NCI-H446 treated with DMSO at 0.1 percent for 48 hours (cell line): ENCODE data around the gene PABPN1L.
"Not testable (repeated sequence)": the region's sequence is repeated elsewhere in the genome, so short reads cannot be mapped to it uniquely, and the experiment has no call there.

Source experiments
- DNase-seq: peaks from one replicate; lab custom pipeline; 2025; lab: John Stamatoyannopoulos, UW

PABPN1L gene

DNA sequence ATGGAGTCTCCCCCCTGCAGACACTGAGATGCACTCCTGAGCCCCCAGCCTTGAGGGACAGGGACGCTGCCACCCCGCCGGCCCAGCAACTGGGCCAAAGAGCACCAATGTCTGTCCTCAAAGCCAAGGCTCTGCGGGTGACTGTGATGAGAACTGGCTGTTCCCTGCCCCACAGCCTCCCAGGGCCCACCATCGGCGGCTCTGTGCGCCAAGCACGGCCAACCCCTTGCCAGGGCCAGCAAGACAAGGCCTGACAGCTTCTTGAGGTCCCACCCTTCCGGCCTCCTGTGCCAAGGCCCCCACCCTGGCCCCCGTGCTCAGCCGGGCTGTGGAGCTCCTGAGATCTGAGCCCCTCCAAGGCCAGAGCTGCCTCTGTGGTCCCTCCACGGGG, 34.2 kb upstream of the PABPN1L start:
- DNase-seq, result no peak

DNA sequence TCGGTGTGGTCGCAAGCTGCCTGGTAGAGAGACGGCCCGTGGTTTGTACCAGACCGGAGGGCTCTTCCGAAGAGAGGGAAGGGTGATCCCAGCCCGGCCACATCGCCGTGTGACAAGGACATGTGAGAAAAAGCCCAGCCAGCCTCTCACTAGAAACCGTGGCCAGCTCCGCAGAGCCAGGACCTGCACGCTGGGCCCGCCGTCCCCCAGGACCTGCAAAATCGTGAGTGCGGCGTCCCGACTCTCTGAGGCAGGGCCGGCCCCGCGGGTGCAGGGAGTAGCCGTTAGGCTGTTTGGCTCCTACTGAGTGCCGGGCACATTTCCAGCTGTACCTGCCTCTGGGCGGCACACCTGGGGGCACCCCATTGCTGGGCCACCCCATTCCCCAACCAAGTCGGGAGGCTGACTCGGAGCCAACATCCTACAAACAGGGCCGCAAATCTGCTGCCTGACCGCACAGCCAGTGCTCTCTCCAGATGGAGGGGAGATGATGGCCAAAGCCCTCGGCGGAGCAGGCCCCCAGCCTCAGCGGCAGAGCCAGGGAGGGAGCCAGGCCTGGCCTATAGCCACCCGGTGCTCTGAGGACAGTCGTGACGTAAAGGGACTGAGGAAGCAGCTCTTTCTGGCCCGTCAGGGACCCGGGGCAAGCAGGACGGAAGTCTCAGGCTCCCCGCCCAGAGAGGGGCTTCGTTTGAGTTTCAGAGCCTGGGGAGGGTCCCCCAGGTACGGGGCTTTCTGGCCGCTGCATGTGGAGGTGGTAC, 33.6 kb upstream of the PABPN1L start:
- DNase-seq, result no peak

DNA sequence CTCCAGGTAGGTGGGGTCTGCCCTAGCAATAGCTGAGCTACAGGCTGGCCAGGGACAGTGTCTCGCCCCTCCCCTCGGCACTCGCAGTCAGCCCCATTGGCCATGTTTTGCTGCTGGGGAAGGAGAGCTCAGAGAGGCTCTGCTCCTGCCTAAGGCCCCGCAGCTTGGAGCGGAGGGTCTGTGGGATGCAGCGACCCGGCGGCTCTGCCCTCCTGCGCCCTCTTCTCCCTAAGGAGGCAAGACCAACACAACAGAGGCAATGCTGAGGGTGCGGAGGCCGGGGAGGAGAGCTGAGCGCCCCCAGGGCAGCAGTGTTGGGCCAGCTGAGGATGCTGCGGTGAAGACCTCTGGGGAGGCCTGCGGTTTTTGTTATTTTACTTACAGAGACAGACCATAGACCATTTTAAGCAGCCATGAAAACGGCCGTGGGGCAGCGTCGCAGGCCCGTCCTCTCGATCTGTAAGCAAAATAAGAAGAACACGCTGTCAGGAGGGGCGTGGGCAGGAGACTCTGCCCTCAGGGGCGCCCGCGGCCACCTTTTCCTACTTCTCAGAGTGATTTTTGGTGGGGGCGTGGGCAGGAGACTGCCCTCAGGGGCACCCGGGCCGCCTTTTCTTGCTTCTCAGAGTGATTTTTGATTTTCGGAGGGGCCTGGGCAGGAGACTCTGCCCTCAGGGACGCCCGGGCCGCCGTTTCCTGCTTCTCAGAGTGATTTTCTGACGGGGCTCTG, 31.4 kb upstream of the PABPN1L start:
- no peak for DNase-seq

DNA sequence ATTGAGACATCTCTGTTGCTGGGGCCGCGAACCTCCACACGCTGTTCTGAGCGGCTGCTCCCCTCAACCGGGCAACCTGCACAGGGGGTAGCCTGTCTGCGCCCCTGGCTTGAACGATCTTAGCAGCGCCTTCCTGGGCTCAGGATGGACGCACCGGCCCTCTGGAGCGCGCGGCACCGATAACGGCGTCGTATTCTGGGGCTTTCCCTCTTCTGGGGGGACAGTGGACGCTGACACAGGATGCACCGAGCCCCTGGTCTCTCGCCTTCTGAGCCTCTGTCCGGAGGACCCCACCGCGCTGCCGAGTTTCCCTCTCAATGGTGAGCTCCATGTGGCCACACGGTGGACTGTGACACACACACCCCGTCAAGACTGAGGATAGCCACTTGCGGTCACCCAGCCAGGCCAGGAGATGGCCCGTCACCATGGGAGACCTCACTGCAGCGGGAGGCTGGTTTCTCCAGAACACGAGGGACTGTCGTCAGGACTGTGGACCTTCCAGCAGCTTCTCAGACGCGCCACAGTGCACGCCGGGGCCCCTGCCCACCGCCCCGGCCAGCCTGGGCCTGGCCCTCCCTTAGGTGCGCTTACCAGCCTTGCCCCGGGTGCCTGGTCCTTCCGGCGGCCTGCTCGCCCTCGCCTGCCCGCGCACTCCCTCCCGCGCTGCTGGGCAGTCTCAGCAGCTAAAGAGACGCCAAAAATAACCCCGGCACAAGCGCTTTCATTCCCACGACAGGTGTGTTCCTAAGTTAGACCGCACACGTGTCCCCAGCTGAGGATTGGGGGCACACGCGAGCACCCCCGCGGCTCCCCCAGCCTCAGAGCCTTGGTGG, 30.0 kb upstream of the PABPN1L start:
- DNase-seq, result no peak

DNA sequence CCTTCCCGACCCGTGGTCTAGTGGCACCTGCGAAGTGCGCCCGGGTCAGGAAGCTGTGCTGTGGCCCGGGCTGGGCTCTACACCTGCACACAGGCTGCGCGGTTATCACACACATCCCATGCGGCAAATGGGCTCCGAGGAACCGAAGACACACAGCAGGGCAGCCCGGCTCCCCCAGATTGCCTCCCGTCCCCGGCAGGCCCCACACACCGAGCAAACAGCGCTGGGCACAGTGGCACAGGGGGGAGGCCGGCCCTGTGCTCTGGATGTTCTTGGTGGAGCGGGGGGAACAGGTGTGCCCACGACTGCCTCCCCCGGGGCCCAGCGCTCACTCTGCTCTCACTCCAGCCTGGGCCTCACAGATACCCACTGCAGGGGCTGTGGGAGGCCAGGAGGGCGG, 28.9 kb upstream of the PABPN1L start:
- DNase-seq, result no peak

DNA sequence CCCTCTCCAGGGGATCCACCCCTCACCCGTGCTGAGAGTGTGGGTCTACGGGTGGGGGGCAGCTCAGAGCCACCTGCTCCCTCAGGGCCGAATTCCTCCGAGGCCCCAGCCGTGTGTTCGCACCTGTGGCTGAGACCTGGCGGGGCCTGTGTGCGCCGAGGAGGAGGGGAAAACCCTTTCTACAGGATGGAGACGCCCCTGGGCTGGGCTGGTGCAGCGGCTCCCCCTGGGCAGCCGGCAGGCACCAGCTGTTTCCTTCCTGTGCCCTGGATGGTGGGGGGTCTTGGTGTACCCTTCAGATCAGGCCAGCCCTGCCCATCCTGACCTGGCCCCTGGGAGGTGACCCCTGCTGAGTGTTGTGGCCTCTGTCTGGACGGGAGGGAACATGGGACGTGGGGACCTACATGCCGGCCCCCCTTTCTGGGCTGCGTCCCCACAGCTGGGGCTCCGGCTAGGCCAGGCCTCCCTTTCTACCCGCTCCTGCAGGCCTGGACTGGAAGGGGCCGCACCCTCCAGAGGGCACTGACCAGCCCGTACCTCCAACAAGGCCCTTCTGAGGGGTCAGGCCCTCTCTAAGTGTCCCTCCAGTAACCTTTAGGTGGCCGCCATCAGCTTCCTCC, 28.3 kb upstream of the PABPN1L start:
- no peak for DNase-seq

DNA sequence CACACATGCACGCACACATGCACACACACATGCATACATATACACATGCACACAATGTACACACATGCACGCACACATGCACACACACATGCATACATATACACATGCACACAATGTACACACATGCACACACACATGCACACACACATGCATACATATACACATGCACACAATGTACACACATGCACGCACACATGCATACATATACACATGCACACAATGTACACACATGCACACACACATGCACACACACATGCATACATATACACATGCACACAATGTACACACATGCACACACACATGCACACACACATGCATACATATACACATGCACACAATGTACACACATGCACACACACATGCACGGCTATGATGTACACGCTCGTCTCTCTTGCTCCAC, 27.8 kb upstream of the PABPN1L start:
- not testable (repeated sequence) for DNase-seq

DNA sequence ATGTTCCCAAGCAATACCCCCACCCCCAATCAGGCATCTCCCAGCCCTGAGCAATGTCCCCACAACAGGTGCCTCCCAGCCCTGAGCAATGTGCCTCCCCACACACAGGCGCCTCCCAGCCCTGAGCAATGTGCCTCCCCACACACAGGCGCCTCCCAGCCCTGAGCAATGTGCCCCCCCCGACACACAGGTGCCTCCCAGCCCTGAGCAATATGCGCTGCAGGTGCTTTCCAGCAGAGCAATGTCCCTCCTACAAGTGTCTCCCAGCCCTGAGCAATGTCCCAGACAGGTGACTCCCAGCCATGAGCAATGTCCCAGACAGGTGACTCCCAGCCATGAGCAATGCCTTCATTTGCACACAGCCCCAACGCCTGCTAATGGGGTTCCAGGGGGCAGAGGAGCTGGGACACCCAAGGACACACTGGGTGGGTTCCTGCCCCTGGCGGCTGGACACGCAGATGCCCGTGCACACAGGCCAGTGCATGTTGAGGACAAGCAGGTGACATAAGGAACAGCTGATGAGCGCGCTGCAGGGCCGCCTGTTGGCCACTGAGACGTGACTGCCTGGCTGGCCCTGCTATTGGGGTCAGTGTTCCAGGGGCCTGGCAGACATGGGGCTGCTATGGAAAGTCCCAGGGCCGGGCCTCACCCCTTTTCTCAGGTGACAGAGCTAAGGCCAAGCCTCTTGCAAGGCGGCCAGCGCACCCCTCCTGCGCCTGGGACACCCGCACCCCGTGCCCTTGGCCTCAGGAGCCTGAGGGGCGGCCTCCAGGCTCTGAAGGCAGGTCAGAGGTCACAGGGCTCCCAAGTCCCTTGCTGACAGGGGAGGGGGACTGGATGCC, 26.9 kb upstream of the PABPN1L start:
- DNase-seq, result no peak

DNA sequence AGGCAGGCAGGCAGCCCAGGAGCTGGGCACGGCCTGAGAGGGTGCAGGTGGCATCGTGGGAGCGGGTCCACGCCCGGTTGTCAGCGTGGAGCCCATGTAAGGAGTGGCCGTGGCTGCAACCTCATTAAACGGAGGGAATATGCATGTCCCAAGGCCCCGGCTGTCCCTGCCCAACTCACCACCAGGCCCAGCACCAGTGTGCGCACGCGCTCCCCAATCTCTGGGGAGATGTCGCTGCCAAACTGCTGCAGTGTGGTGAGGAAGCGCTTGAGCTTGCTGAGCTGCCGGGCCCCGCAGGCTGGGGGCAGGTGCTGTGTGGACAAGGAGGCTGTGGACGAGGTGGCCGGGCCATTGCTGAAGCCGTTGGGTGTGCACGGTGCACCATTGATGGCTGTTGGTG, 25.6 kb upstream of the PABPN1L start:
- DNase-seq, result no peak

DNA sequence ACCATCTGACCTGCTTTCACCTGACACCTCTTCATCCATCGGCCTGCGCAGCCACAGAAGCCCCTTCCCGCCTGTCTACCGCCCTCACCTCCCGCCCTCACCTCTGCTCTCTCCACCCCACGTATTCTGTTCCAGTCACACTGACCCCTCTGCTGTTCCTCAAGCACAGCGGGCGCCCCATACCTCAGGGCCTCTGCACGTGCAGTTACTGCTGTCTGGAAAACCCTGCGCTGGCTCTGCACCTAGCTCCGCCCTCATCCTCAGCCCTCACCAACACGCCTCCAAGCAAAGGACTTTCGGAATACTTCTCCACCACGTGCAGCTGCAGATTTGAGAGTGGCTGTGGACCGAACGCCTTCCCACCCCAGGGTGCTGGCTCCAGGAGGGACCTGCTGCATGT, 24.6 kb upstream of the PABPN1L start:
- no peak for DNase-seq

DNA sequence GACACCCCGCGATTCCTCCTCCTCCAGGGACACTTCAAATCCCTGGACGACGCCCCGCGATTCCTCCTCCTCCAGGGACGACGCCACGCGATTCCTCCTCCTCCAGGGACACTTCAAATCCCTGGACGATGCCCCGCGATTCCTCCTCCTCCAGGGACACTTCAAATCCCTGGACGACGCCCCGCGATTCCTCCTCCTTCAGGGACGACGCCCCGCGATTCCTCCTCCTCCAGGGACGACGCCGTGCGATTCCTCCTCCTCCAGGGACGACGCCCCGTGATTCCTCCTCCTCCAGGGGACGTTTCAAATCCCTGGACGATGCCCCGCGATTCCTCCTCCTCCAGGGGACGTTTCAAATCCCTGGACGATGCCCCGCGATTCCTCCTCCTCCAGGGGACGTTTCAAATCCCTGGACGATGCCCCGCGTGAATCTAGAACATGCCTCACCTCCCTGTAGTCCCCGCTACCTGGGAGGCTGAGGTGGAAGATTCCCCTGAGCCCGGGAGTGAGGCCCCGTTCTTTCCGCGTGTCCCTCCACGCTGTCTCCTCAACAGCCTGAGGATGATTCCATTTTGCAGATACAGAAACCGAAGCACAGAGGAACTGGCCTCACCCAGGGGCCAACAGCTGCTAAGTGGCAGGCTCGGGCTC, 23.4 kb upstream of the PABPN1L start:
- not testable (repeated sequence) for DNase-seq

DNA sequence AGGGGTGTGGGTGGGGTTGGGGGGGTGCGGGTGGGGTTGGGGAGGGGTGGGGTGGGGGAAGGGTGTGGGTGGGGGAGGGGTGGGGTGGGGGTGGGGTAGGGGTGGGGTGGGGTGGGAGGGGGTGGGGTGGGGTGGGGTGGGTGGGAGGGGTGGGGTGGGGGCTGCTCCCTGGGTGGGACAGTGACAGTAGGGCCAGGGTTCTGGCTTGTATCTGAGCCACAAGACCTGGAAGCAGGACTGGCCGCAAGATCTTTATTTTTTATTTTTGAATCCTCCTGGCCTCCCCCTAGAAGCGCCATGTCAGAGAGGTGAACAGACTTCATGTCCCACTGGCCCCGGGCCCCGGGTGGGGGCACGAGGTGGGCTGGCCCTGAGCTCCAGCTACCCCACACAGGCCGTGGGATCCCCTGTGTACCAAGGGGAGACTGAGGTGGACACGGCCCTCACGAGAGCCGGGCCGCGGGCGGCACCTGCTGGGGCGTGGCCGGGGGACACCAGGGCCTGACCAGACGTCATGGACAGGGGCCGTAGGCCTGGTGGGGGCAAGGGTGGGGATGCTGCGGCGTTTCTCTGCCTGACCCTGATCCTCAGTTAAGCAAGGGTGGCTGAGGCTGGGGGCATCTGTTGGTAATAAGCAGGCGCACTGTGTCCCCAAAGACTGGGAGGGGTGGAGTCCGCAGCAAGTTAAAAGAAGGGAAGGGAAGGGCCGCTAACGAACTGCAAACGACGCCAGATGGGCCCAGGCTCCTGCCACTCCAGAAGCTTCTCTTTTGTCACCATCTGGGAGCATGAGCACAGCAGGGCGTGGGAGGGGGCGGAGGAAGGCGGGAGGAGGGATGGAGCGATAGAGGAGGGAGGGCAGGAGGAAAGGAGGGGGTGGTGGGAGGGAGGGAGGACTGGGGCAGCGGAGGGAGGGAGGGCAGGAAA, 22.3 kb upstream of the PABPN1L start:
- no peak for DNase-seq

DNA sequence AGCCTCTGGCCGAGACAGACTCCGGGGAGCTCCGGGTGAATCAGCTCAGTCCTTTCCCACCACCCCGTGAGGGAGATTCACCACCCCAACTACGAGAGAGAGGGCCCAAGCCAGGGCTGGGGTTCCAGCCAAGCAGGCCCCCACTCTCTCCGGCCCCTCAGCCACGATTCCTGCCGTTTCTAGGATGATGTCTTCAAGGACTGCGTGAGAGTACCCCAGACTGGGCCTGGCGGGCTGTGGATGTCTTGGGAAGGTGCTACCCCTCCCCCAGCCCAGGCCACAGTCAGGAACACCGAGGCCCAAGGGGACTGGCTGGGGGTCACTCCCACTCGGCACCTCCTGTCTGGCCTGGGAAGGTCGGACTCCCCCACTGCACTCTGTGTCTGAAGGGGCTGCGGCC, 21.6 kb upstream of the PABPN1L start:
- DNase-seq, result no peak

DNA sequence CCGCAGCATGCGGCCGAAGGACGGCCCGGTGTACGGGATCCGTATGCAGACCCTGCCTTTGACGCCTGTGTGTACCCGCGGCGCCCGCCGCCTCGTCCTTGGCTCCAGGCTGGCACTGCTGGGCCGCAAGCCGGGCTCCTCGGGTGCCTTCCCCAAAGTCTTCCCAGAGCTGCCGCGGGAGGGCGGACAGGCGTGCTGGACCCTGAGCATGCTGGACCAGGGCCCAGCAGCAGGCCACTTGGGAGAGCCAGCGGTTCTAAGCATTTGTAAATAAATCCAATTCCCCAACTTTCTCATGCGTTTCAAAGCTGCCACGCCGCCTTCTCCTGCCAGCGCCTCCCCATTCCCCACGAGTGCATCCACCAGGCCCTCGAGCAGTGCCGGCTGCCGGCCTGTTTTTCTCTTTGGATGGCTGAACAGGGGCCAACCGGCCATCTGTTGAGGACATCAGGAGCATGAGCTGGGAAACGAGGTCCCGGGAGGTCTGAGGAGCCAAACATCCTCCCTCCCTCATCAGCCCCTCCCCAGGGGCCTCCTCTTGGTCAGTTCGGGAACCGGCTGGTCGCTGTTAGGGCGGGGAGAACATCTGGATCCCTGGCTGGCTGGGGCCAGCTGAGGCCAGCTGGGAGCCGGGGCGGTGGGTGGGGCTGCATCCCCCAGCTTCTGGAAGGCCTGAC, 20.5 kb upstream of the PABPN1L start:
- DNase-seq, result peak; percentile 26

DNA sequence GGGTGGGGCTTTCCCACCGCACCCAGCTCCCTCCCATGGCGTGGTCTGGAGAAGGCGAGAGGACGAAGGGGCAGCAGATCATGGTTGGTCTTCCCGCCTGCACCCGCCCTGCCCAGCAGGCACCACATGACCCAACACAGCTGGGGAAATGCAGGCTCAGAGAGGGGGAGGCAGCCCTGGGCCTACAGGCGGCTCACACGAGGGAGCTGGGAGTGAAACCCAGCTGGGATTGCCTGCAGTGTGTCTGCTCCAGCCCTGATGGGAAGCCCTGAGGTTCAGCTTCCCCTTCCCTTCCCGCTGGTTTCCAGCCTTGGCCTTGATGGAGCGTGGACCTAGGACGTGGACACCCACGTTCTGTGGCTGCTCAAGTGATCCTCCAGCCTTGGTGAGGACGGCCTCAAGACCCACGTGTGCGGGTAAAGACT, 20.0 kb upstream of the PABPN1L start:
- no peak for DNase-seq

DNA sequence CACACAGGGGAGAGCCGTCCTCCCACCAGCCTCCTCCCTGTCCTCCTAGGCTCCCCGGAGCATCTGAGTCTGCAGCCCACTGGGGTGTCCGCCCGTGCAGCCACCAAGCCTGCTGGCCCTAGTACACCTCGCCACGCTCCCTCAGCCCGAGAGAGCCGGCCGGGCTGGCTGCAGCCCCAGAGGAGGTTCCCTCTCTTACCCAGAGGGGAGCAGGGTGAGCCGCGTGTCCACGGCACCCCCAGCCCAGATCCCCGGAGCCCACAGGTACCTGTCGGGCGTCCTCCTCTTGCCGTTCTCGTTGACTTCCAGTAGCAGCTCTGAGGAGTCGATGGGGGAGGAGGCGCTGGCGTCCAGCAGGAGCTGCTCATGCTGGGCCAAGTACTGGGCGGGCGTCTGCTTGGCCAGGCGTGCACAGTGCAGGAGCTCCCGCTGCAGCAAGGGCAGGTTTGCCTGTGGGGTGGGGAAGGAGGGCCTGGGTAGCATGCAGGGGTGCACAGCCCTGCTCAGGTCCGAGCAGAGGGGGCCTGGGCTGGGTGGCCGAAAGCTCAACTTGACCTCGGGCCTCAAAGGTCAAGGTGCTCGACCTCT, 19.3 kb upstream of the PABPN1L start:
- no peak for DNase-seq

DNA sequence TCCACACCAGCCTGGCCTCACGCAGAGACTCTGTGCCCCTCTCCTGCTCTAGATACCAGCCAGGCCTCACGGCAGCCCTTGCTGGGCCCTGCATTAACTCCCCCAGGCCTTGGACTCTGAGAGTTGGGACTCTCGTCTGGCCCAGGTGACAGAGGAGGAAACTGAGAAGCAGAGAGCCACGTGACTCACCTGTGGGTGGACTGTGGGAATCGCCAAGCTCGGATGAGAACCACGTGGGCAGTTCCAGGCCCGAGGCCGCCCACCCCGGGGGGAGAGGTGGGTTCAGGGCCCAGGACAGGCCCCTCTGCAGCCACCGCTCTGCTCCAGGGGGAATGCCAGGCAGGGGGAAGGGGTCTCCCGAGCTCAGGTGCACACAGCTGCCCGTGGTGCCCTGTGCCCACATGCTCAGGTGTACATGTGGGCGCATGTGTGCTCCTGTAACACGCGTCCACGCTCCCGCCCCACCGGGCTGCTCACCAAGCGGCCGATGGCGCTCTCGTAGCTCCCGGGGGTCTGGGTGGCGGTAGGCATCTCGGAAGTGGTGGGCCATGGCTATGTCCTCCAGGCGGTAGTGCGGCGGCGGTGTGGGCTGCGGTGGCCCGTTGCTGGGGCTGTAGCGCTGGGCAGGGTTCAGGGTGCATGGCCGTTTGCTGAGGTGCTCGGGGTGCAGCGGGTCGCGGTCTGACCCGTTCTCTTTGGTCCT, 18.3 kb upstream of the PABPN1L start:
- no peak for DNase-seq

DNA sequence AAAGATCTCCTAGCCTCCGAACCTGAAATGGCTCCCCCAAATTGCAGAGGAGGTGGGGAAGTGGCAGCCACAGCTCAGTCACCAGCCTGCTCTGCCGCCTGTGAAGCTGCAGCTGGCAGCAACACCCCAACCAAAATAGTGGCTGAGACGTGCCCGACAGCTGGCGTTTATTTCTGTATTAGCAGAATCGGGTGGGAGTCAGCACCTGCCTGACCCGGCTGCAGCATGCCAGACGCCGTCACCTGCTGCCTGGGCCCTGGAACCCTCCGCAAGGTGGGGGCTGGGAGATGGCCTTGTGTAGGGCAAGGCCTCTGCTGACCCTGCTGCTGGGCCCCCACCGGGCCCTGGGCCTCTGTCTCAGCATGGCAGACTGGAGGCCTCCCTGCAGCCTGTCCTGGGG, 17.5 kb upstream of the PABPN1L start:
- DNase-seq, result no peak
